ENCODE measurements around the gene PIM3.

PIM3 gene

DNA sequence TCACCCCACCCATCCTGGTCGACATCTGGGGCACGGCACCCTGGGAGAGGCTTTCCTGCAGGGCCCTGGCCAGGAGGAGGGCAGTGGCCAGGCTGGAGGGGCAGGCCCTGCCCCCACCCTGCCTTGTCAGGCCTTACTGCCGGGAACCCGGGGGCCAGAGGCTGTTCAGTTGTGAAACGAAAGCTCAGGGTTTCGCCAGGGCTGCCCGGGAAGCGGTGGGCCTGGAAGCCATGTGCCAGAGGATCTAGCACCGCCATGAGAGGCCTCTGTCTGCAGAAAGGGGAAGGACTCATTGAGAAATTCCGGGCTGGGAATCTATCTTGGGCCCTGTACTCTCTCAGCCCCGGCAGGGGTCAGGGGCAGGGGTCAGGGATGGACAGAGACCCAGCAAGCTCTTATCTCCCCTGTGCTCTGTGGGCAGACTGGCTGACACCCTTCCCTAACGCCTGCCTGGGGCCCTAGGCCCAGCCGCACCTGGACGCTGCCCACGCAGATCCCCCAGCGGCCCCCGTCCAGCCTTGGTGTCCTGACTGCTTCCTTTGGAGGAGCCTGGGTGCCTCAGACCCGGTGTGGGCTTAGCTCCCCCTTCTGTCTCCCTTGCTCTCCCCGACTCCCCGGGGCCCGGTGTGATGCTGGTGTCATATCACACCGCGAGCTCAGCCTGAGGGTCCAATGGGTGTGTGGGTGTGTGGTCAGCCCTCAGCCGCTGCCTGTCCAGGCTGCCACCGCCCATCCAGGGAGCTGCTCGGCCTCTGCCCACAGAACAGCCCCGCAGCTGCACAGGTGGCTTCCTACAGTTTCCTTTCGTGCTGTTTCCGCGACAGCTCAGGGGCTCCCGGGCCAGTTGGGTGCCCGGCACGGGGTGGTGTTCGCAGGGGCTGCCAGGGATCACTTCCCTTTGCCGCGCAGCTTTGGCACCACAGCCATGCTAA is 6.5 kb downstream of the PIM3 start:
- CTCF ChIA-PET, result interaction anchor here (0.7 to 6.0 kb wide), 3 partner anchors 28 to 36 kb away, joined by 3 to 32 read pairs (median 6); no protein-coding TSS in a partner anchor
- no peak for DNase-seq (ENCODE audit: extremely low spot score)
- POLR2A ChIA-PET, result interaction anchor here (0.8 kb wide), 1 partner anchor 36 kb away, joined by 3 read pairs; no protein-coding TSS in a partner anchor
- TF ChIP-seq, protein P1, sequence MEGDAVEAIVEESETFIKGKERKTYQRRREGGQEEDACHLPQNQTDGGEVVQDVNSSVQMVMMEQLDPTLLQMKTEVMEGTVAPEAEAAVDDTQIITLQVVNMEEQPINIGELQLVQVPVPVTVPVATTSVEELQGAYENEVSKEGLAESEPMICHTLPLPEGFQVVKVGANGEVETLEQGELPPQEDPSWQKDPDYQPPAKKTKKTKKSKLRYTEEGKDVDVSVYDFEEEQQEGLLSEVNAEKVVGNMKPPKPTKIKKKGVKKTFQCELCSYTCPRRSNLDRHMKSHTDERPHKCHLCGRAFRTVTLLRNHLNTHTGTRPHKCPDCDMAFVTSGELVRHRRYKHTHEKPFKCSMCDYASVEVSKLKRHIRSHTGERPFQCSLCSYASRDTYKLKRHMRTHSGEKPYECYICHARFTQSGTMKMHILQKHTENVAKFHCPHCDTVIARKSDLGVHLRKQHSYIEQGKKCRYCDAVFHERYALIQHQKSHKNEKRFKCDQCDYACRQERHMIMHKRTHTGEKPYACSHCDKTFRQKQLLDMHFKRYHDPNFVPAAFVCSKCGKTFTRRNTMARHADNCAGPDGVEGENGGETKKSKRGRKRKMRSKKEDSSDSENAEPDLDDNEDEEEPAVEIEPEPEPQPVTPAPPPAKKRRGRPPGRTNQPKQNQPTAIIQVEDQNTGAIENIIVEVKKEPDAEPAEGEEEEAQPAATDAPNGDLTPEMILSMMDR (IDR thresholded peaks at IDR 0.05; ENCODE audit: control extremely low read depth, extremely low read depth, low read depth, missing control alignments), result peak; percentile 9

DNA sequence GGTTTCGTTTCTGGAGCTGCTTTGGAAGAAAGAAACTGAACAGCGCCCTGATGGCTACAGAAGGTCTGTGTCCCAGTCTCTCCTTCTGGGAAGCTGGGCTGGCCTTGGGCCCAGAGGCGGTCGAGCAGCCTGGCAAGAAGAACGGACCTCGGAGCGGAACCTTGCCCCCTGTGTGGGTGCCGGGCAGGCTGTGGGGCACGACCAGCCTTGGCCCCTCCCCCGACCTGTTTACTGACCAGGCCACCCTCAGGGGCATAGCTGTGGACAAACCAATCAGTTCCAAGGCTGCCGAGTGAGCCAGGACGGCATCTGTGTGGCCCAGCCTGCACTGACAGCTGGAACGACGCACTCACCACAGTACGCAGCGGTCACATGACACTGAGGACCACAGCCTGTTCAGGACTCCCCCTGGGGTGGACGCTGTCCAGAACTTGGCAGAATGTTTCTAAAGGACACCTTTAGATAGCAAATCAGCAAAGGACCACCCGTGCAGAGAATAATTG is 7.2 kb downstream of the PIM3 start:
- CTCF ChIA-PET, result interaction anchor here (0.7 to 6.0 kb wide), 3 partner anchors 27 to 37 kb away, joined by 3 to 32 read pairs (median 6); no protein-coding TSS in a partner anchor
- TF ChIP-seq, protein P1 (IDR thresholded peaks at IDR 0.05; ENCODE audit: control extremely low read depth, extremely low read depth, low read depth, missing control alignments), result no peak
- DNase-seq (ENCODE audit: extremely low spot score), result no peak
- POLR2A ChIA-PET, result no interaction called here

DNA sequence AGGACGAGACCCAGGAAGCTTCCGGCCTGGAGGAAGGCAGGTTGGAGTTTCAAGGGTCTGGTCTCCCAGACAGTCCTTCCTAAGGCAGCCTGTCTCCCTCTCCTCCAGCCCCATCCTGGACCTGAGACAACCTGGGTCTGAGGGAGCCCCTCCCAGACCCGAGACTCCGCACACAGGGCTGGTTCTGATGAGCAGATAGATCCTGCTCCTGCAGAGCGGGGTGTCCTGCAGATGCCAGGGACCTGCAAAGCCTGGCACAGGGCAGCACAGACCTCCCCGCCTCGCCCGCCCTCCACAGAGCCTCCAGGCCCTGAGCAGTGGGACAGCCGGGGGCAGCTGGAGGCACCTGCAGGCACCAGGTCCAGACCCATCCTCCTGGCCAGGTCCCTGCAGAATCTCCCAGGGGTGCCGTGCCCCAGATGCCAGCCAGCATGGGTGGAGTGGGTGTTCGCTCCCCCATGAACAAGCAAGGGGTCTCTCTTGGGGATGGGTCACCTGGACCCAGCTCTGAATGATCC is 7.8 kb downstream of the PIM3 start:
- TF ChIP-seq, protein P1 (IDR thresholded peaks at IDR 0.05; ENCODE audit: control extremely low read depth, extremely low read depth, low read depth, missing control alignments), result no peak
- POLR2A ChIA-PET, result interaction anchor here (0.5 to 1.0 kb wide), 2 partner anchors 8 to 22 kb away, joined by 3 read pairs; partner anchors contain the start of gene PIM3
- DNase-seq (ENCODE audit: extremely low spot score), result no peak
- CTCF ChIA-PET, result interaction anchor here (1.1 to 6.0 kb wide), 2 partner anchors 24 to 38 kb away, joined by 3 to 32 read pairs; no protein-coding TSS in a partner anchor

- DNase-seq (ENCODE audit: extremely low spot score), result no peak
- TF ChIP-seq, protein P1 (IDR thresholded peaks at IDR 0.05; ENCODE audit: control extremely low read depth, extremely low read depth, low read depth, missing control alignments), result no peak
- POLR2A ChIA-PET, result interaction anchor here (0.5 to 1.0 kb wide), 2 partner anchors 9 to 23 kb away, joined by 3 read pairs; partner anchors contain the start of gene PIM3
- CTCF ChIA-PET, result interaction anchor here (1.1 to 6.0 kb wide), 2 partner anchors 24 to 38 kb away, joined by 3 to 32 read pairs; no protein-coding TSS in a partner anchor
These were observed 8.5 kb downstream of the PIM3 start for GRCh38 chr22:49968831-49969661.

DNA sequence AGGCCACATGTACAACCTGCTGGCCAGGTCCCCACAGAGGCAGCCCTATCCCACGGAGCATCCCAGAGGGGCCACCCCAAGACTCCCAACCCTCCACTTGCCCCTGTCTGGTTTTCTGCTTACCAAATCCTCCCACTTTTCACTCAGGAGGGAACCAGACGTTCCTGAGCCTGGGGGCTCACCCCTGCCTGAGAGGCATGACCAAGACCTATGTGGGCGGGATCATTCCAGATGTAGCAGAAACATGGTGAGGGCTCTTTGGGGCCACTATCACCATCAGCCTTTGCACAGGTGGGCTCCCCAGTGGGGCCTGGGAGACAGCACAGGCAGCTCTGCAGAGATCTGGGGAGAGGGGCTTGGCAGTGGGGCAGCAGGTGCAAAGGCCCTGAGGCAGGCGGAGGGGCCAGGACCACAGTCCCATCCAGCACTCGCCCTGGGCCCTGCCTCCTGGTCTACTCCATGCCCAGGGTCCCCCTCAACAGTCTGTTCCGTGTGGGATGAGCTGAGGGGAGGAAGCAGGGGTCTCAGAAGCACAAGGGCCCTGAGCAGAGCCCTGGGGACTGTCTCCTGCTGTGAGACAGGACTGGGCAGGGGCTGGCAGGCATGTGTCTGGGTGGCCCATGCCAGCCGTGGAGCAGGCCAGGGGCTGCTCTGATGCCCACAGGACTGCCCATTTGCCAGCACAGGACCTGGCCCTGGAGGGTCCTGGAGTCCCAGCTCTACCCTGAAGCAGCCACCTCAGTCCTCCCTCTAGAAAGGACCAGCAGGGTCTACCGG is 9.4 kb downstream of the PIM3 start:
- ChIA-PET CTCF (interaction anchor here (6.0 kb wide), 1 partner anchor 39 kb away, joined by 32 read pairs; no protein-coding TSS in a partner anchor), POLR2A (interaction anchor here (2.8 kb wide), 1 partner anchor 8 kb away, joined by 10 read pairs; no protein-coding TSS in a partner anchor)
- TF ChIP-seq, protein P1 (IDR thresholded peaks at IDR 0.05; ENCODE audit: control extremely low read depth, extremely low read depth, low read depth, missing control alignments), result no peak
- no peak for DNase-seq (ENCODE audit: extremely low spot score)
